HG03342 (cell line): ENCODE results near the gene GRPR.
"Not testable (repeated sequence)": the region's sequence is repeated elsewhere in the genome, so short reads cannot be mapped to it uniquely, and the experiment has no call there.

ENCODE experiments used
- ATAC-seq: cut with Tn5 transposase; IDR thresholded peaks from one replicate; pipeline ENCODE4 v1.9.1; 2021; ENCODE audit warnings: mild to moderate bottlenecking, moderate library complexity; ENCODE audit not compliant: unreplicated experiment

Gene GRPR

DNA sequence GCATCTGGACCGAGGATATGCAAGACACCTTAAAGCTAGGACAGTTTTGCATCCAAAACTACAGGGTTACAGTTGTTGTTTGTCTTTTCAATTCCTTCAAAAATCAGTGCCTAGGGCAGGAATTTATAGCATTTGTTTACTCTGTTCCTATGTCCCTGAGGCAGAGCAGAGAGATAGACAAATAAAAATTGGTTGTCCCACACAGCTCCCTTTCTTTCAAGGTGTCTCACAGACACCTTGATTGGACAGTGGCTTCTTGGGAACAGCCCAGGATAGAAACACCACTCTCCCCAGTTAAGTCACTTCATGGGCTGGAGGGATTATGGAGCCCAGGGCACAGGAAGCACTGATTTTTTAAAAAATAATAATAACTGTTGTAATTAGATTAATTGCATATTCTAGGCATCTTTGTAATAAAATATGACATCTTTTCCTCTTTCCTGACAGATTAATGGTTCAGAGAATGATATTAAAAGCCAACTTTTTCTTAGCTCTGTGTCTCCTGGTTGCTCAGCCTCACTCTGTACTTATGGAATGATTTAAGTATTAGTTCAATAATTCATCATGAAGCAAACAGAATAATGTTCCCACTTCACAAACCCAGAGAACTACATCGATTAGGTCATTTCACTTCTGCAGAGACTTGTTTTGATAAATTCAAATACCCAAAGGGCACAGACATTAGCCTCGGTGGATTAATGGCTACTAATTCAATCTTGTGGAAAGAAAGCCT is 52.1 kb downstream of the GRPR start:
- no peak for ATAC-seq

DNA sequence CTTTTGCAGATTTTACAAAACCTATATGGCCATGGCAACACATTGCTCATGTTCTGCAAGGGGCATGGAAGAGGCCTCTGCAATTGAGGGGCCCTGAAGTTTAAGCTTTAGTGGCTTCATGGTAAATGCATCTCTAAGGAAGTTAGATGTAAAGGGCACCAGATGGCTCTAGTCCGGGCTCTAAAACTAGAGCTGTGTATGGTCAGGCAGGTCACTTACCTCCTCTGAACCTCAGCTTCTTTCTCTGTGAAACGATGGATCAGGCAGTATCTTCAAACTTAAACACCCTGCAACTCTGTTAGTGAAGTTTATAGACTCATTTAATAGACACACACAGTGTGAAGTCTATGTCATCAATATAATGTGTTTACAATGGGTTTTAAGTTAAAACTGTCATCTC is 53.9 kb downstream of the GRPR start:
- ATAC-seq, result no peak

DNA sequence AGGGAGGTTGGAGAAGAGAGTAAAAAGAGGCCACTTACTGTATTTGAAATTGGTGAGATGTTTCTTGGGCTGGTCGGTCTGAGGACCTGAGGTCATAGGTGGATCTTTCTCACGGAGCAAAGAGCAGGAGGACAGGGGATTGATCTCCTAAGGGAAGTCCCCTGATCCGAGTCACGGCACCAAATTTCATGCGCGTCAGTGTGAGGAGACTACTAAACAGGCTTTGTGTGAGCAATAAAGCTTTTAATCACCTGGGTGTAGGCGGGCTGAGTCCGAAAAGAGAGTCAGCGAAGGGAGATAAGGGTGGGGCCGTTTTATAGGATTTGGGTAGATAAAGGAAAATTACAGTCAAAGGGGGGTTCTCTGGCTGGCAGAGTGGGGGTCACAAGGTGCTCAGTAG is 60.5 kb downstream of the GRPR start:
- ATAC-seq, result not testable (repeated sequence)

- ATAC-seq, result peak; percentile 100
Measured at GRCh38 chrX:16185725-16186136, 62.4 kb downstream of the GRPR start.

- ATAC-seq, result no peak
Measured at GRCh38 chrX:16186380-16187007, 63.1 kb downstream of the GRPR start.

DNA sequence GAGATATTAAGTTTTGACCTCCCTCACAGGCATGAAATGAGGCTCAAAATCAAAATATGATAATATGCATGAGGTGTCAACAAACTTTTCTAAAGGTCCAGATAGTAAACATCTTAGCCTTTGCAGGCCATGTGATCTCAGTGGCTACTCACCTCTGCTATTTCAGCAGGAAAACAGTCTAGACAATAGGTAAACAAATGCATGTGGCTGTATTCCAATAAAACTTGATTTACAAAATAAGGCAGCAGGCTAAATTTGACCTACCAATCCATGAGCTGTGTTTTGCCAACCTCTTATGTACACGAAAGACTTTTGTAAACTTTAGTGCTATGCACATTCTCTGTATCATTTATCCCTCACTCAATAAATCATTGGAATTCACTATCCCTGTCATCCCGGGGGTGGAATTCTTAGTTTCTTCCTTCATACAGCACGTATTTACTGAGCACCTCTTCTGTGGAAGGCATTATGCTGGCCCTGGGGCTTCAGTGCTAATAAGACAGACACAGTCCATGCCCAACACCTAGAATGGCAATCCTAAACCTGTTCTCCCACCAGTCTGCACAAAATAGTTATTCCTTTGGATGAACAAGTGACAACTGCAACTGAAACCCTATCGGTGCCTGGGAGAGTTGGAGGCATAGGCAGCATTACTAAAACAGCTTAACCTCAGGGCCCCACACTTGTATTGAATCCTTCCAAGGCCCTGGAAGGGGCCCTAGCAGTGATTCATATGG is 63.8 kb downstream of the GRPR start:
- no peak for ATAC-seq

DNA sequence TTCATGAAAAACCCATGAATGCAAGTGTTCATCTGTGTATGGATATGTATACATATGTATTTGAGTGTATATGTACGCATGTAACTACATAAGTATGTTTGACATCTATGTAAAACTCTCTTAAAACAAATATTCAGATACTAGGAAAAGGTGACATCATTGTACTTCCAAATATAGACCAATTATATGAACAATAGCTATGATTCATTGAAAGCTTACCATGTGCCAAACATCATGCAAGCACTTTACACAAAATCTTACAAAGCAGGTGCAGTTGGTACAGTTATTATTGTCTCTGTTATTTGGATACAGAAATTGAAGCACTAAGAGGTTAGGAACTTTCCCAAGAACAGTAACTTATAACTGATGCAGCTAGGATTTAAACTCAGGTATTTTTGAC is 65.3 kb downstream of the GRPR start:
- no peak for ATAC-seq

- ATAC-seq, result no peak
Measured at GRCh38 chrX:16191605-16192004, 68.2 kb downstream of the GRPR start.

GRCh38 chrX:16196829-16197228 is 73.5 kb downstream of the GRPR start:
- no peak for ATAC-seq

DNA sequence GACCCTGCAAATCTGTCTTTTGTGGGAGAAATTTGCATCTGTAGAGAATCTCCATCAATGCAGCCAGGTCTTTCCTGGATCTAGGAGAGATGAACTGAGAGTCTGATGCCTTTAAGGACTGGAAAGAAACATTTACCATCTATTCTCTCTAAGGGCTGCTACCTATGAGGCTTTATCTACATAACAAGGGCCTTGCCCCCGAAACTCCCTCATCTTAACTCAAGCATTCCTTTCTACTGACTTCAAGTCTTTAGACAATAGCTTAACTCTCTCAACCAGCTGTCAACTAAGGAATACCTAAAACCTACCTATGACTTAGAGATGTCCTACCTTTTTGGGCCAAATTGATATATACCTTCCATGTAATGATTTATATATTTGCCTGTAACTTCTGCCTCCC is 76.0 kb downstream of the GRPR start:
- ATAC-seq, result no peak

DNA sequence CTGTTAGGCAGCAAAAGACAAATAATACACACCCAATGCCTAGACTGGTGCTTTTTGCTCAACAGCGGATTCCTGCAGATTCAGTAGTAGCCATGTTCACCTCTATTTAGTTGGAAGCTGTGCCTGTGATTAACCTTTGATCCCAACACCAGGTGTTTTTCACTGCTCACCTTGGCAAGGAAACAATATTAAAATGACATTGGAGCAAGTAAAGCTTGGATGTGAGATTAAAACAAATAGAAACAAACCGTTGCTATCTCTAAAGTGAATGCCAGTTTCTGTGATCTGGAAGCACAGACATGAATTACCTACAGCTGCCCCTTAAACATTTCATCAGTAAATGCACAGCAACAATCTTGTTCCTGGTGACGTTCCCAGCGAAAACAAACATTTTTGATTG is 79.6 kb downstream of the GRPR start:
- ATAC-seq, result no peak
